ENCODE results near the gene DDAH1.
"Not testable (repeated sequence)": the region's sequence is repeated elsewhere in the genome, so short reads cannot be mapped to it uniquely, and the experiment has no call there.

DDAH1 gene

GRCh38 chr1:85359874-85360721, 104.9 kb downstream of the DDAH1 start:
- DNase-seq (ENCODE audit: low spot score): no peak

GRCh38 chr1:85358702-85359438, 106.1 kb downstream of the DDAH1 start:
- no peak for DNase-seq (ENCODE audit: low spot score)

- DNase-seq (ENCODE audit: low spot score): no peak
Measured at GRCh38 chr1:85357817-85358216, 107.1 kb downstream of the DDAH1 start.

GRCh38 chr1:85356130-85356529, 108.8 kb downstream of the DDAH1 start:
- no peak for DNase-seq (ENCODE audit: low spot score)

GRCh38 chr1:85352055-85352454, 112.9 kb downstream of the DDAH1 start:
- DNase-seq (ENCODE audit: low spot score): no peak

- no peak for DNase-seq (ENCODE audit: low spot score)
Measured at GRCh38 chr1:85351202-85351828, 113.6 kb downstream of the DDAH1 start.

DNA sequence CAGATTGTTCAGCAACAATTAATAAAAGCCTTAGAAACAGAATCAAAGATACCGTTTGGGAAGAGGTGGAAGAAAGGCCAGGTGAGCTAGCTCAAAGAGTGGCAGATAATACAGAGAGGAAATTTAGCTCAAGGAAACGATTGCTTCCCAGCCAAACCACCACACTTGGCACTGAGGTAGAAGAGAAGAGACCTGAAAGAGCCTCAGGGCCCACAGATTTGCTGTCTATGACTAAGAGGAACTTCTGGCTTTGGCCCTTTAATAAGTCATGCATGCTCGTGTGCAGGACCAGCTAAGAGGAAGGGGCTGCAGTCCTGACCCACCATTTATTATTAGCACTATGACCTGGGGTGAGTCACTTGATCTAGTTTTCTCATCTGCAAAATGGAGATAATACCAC, 115.7 kb downstream of the DDAH1 start:
- no peak for DNase-seq (ENCODE audit: low spot score)

- no peak for DNase-seq (ENCODE audit: low spot score)
Measured at GRCh38 chr1:85347908-85348307, 117.1 kb downstream of the DDAH1 start.

DNA sequence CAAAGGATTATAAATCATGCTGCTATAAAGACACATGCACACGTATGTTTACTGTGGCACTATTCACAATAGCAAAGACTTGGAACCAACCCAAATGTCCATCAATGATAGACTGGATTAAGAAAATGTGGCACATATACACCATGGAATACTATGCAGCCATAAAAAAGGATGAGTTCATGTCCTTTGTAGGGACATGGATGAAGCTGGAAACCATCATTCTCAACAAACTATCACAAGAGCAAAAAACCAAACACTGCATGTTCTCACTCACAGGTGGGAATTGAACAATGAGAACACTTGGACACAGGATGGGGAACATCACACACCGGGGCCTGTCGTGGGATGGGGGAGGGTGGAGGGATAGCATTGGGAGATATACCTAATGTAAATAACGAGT, 117.7 kb downstream of the DDAH1 start:
- DNase-seq (ENCODE audit: low spot score): not testable (repeated sequence)

- peak; percentile 81 for DNase-seq (ENCODE audit: low spot score)
Measured at GRCh38 chr1:85344256-85344694, 120.7 kb downstream of the DDAH1 start.

- DNase-seq (ENCODE audit: low spot score): no peak
Measured at GRCh38 chr1:85343612-85344255, 121.2 kb downstream of the DDAH1 start.

DNA sequence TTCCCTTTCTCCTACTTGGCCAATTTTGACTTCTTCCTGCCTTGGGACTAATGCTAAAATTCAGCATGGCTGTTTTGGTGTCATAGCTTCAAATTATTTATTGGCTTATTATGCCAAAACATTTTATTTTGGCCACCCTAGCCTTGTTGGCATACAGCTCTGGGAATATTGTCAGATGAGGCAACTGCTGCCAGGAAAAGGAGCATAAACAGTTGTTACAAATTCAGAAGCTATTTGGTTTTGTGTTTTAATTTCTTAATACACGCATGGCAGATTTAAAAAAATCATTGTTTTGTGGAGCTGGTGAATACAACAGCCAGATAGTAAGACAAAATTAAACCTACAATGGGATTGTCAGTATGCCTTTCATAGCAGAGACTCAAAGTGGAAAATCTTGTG, 121.7 kb downstream of the DDAH1 start:
- DNase-seq (ENCODE audit: low spot score): no peak

DNA sequence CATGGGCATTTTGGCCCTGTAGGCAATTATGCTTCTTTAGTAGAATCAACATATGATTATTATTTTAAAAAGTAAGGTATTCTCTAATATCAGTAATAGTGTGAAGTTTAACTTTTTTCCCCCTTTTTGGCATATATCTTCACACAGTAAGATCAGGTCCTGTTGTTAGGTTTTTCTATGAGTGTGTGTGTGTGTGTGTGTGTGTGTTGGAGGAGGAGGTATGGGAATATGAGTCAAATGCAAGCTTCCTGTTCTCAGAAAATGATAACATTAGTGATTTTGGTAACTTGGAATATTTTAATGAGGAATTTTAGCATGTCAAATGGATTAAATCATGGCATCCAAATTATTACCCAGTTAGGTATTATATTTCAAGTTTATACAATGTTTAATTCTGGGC, 122.8 kb downstream of the DDAH1 start:
- DNase-seq (ENCODE audit: low spot score): no peak

DNA sequence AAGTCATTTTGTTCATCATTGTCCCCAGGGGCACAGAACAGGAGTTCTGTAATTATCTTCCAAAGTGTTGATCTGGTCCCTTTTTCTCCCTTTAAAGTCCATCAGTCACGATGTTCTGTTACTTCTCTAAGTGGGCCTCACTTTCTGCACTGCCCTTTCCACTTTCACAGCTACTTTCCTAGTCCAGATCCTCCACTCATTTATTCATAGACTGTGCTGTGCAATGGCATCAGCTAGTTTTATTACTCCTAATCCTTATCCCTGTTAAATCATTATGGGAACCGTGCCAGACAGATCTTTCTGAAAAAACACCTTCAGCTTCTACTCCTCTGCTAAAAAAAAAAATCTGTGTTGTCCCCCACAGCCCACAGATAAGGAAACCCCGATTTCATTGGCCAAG, 124.5 kb downstream of the DDAH1 start:
- no peak for DNase-seq (ENCODE audit: low spot score)

- no peak for DNase-seq (ENCODE audit: low spot score)
Measured at GRCh38 chr1:85339656-85340399, 125.1 kb downstream of the DDAH1 start.

DNA sequence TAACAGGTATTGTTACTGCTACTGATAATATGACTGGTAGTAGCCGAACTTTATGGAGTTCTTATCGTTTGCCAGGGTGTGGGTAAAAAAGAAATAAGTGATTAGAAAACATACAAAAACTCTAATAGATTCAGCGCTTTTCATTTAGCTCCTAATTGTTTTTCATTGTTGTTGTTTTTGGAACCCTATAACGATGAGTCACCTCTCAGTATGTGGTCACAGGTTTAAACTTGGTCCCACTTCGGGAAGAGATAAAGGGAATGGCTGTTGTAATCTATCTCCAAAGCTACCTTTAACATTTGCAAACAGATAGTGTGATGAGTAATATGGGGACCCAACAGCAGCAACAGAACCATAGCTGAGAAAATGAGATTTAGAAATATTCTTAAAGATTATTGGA, 125.9 kb downstream of the DDAH1 start:
- no peak for DNase-seq (ENCODE audit: low spot score)

DNA sequence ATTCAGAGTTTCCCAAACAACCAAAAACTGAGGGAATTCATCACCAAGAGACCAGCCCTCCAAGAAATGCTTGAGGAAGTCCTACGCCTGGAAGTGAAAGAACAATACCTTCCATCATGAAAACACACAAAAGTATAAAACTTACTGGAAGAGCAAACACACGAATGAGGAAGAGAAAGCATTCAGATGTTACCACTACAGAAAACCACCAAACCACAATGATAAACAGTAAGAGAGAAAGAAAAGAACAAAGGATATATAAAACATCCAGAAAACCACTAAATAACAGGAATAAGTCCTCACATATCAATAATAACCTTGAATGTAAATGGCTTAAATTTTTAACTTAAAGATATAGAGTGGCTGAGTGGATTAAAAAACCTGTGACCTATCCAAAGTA, 130.0 kb downstream of the DDAH1 start:
- DNase-seq (ENCODE audit: low spot score): no peak

GRCh38 chr1:85333186-85333585, 131.8 kb downstream of the DDAH1 start:
- DNase-seq (ENCODE audit: low spot score): no peak

GRCh38 chr1:85332575-85332974, 132.4 kb downstream of the DDAH1 start:
- no peak for DNase-seq (ENCODE audit: low spot score)

GRCh38 chr1:85330711-85331290, 134.2 kb downstream of the DDAH1 start:
- no peak for DNase-seq (ENCODE audit: low spot score)

- DNase-seq (ENCODE audit: low spot score): no peak
Measured at GRCh38 chr1:85330214-85330631, 134.7 kb downstream of the DDAH1 start.

Data from iPS-NIHi11 (cell line).